GM12892 (cell line): ENCODE measurements around the gene ZNF394.

Source experiments
- POLR2A ChIP-seq: IDR thresholded peaks from 2 replicates; pipeline ENCODE4 v1.6.1; 2011; ENCODE audit warnings: low read depth, low read length, control low read depth
- POLR2AphosphoS5 ChIP-seq: IDR thresholded peaks from 2 replicates; pipeline ENCODE4 v1.6.1; 2011; ENCODE audit warnings: low read depth, low read length, control low read depth

DNA sequence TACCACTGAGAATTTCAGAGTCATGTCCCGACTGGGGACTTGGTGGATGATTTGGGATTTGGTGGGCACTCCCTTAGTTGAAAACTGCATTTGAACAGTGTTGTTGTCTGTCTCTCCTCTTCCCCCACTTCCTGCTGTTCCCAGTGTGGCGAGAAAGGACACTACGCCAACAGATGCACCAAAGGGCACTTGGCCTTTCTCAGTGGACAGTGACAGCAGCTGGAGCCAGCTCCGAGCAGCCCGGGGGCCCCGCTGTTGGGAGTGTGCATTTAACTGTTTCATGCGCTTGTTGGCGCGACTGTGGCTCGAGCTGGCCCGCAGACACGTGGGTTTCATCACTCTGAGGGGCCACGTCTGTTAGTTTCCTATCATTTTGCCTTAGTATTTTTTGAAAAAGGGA lies 43.8 kb downstream of the ZNF394 start:
- TF ChIP-seq POLR2A: no peak
- no peak for TF ChIP-seq POLR2AphosphoS5
